Activated CD8-positive, alpha-beta memory T cell treated with anti-CD3 and anti-CD28 coated beads, Interleukin-2, amount 10 ng/mL, durations not matched to agents 7 days and 5 days (primary cell): Measurements from ENCODE around the gene CCDC106. TPM values are rescaled to one million over a fixed set of nuclear protein-coding genes. Genes with fewer than 3 reads are reported as not detected.

Experiments used
- ATAC-seq: fragments of 150-1000 bp; cut with Tn5 transposase; one replicate; pipeline ENCODE4 v1.10.0; 2021; ENCODE audit warnings: moderate library complexity
- CTCF ChIA-PET: fragments of 350-600 bp; sonication (Branson Sonifier 250); formaldehyde crosslinking; loops from one replicate; lab custom pipeline; 2021; ENCODE audit warnings: antibody characterized with exemption; lab: Charles Lee
- DNase-seq: peaks from one replicate; pipeline ENCODE4 v3.0.0-alpha.2; 2020
- H3K27ac Mint-ChIP-seq: one replicate; pipeline ENCODE4 v1.8.0; 2021; ENCODE audit warnings: mild to moderate bottlenecking, mixed read lengths
- H3K27me3 Mint-ChIP-seq: one replicate; pipeline ENCODE4 v1.8.0; 2021; ENCODE audit warnings: mixed read lengths
- H3K36me3 Mint-ChIP-seq: one replicate; pipeline ENCODE4 v1.8.0; 2021; ENCODE audit warnings: mild to moderate bottlenecking, mixed read lengths
- H3K4me1 Mint-ChIP-seq: one replicate; pipeline ENCODE4 v1.8.0; 2021; ENCODE audit warnings: mixed read lengths
- H3K4me3 Mint-ChIP-seq: one replicate; pipeline ENCODE4 v1.8.0; 2021; ENCODE audit warnings: mild to moderate bottlenecking, moderate library complexity, mixed read lengths
- H3K9me3 Mint-ChIP-seq: one replicate; pipeline ENCODE4 v1.8.0; 2022; ENCODE audit warnings: low read depth, mixed read lengths
- total RNA-seq, 2 experiments: library from RNA; stranded (reverse); gene quantifications; one replicate each; pipeline ENCODE4 v1.2.3, GENCODE V29; 2021

Gene CCDC106
- total RNA-seq, 2 experiments from 2014 or later = 5.9 TPM

DNA sequence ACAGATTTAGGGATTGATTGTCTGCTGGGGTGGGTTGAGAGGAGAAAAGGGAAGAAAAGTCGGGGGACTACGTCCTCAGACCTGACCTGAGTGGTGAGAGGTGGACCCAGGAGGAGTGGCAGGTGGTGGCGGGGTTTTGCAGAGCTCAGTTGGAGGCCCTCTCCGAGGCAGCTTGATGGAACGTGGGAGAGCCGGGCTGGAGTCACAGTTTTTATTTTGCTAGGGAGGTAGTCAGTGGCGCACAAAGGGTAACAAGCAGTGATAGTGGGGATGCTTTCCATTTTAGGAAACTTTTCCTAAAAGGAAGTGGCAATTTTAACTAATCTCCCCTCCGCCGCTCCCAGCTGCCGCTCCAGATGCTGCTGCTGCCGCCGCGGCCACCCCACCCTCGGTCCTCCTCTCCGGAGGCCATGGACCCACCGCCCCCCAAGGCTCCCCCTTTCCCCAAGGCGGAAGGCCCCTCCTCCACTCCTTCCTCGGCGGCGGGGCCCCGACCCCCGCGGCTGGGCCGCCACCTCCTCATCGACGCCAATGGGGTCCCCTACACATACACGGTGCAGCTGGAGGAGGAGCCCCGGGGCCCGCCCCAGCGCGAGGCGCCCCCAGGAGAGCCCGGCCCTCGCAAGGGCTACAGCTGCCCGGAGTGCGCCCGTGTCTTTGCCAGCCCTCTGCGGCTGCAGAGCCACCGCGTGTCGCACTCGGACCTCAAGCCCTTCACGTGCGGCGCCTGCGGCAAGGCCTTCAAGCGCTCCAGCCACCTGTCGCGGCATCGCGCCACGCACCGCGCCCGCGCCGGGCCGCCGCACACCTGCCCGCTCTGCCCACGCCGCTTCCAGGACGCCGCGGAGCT lies 5.6 kb upstream of the CCDC106 start:
- Mint-ChIP-seq H3K36me3 (peaks cover 16% of the 10 kb centered on the region), H3K4me1 (peaks cover 55% of the 10 kb centered on the region), H3K4me3 (peak overlapping the region; percentile 87), H3K27ac (peak overlapping the region; percentile 95), H3K27me3 (no peaks in the 10 kb centered on the region), H3K9me3 (no peaks in the 10 kb centered on the region)
- DNase-seq (peak; percentile 61), ATAC-seq (peak; percentile 22)
- CTCF ChIA-PET = interaction anchor here (1.0 to 4.1 kb wide), 7 partner anchors 10 to 139 kb away, joined by 3 to 41 read pairs (median 4); partner anchors contain the start of genes FIZ1, U2AF2, ZNF524 and ZNF865

DNA sequence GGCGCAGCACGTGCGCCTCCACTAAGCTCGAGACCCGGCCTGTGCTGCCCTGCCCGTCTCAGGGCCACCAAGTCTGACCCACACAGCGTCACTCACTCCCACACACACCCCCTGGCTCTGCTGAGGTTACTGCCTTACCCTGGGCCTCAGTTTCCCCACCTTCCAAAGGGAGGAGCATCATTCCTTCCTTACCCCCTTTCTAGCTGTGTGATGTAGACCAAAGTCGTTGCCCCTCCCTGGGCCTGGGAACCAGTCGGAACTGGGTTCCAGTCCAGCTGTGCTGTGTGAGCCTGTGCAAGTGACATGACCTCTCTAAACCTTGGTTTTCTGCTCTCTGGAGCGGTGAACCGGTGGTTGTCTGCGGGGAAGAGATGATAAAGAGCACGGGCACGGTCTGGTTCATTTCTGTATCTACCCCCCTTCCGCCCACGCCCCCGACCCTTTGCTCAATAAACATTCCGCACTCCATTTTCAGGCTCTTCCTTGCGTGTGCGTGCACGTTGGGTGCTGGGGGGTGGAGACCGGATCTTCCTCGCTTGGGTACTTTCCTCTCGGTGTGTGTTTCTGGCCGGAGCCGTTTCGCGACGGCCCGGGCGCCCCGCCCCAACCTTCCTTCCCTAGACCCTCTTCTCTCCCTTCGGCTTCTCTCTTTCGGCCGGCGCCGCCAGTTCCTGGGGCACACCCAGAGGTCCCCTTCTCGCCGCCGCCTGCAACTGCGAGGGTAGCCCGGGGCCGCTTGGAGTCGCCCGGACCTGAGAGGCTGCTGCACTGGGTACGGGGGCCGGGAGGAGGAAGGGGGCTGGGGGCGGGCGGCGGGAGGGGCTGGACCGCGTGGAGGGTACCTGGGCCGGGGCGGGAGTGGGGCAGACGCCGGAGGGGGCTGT lies 4.8 kb upstream of the CCDC106 start, which contains the start of gene ZNF581:
Gene ZNF581, plus strand, starts transcription at position 647 of the 884 bp plus-strand sequence. CDS start 923 bp downstream, outside the sequence.
- peak within 1 kb of the TSS; percentile 87 for H3K4me3 Mint-ChIP-seq
- CTCF ChIA-PET = interaction anchor here (1.3 to 4.1 kb wide), 6 partner anchors 10 to 140 kb away, joined by 3 to 41 read pairs (median 4); partner anchors contain the start of genes FIZ1, U2AF2, ZNF524 and ZNF865
- H3K4me1 Mint-ChIP-seq = peaks cover 50% of the 10 kb centered on the region
- peaks cover 12% of the 10 kb centered on the region for H3K36me3 Mint-ChIP-seq
- peak; percentile 85 for DNase-seq
- peak within 1 kb of the TSS; percentile 95 for H3K27ac Mint-ChIP-seq
- H3K9me3 Mint-ChIP-seq = no peaks in the 10 kb centered on the region
- H3K27me3 Mint-ChIP-seq = no peaks in the 10 kb centered on the region
- ATAC-seq = peak; percentile 66

GRCh38 chr19:55643887-55644176 lies 4.2 kb upstream of the CCDC106 start:
- ATAC-seq = no peak
- no peaks in the 10 kb centered on the region for H3K27me3 Mint-ChIP-seq
- peak overlapping the region; percentile 87 for H3K4me3 Mint-ChIP-seq
- peaks cover 9% of the 10 kb centered on the region for H3K36me3 Mint-ChIP-seq
- H3K9me3 Mint-ChIP-seq = no peaks in the 10 kb centered on the region
- DNase-seq = no peak
- CTCF ChIA-PET = interaction anchor here (2.6 to 4.1 kb wide), 2 partner anchors 10 to 11 kb away, joined by 21 to 41 read pairs; partner anchors contain the start of gene U2AF2
- H3K27ac Mint-ChIP-seq = peak overlapping the region; percentile 95
- H3K4me1 Mint-ChIP-seq = peaks cover 50% of the 10 kb centered on the region

- DNase-seq (no peak), ATAC-seq (no peak)
- peak overlapping the region; percentile 95 for H3K27ac Mint-ChIP-seq
- CTCF ChIA-PET = interaction anchor here (2.6 to 4.1 kb wide), 2 partner anchors 9 to 12 kb away, joined by 21 to 41 read pairs; partner anchors contain the start of gene U2AF2
- H3K9me3 Mint-ChIP-seq = no peaks in the 10 kb centered on the region
- peaks cover 47% of the 10 kb centered on the region for H3K4me1 Mint-ChIP-seq
- no peaks in the 10 kb centered on the region for H3K27me3 Mint-ChIP-seq
- H3K36me3 Mint-ChIP-seq = peaks cover 6% of the 10 kb centered on the region
- H3K4me3 Mint-ChIP-seq = peak overlapping the region; percentile 87
Observed at GRCh38 chr19:55644191-55644833, 3.7 kb upstream of the CCDC106 start.

GRCh38 chr19:55644842-55645511 lies 3.0 kb upstream of the CCDC106 start:
- DNase-seq (no peak), ATAC-seq (no peak)
- peaks cover 48% of the 10 kb centered on the region for H3K4me1 Mint-ChIP-seq
- no peaks in the 10 kb centered on the region for H3K27me3 Mint-ChIP-seq
- CTCF ChIA-PET = interaction anchor here (0.6 to 5.5 kb wide), 3 partner anchors 9 to 20 kb away, joined by 4 to 74 read pairs (median 41); partner anchors contain the start of gene U2AF2
- H3K4me3 Mint-ChIP-seq = peak overlapping the region; percentile 87
- peak overlapping the region; percentile 95 for H3K27ac Mint-ChIP-seq
- H3K36me3 Mint-ChIP-seq = peaks cover 6% of the 10 kb centered on the region
- no peaks in the 10 kb centered on the region for H3K9me3 Mint-ChIP-seq

- H3K9me3 Mint-ChIP-seq = no peaks in the 10 kb centered on the region
- ATAC-seq (no peak), DNase-seq (no peak)
- H3K27ac Mint-ChIP-seq = peak overlapping the region; percentile 57
- CTCF ChIA-PET = interaction anchor here (0.6 to 5.5 kb wide), 3 partner anchors 8 to 20 kb away, joined by 4 to 74 read pairs (median 41); partner anchors contain the start of gene U2AF2
- H3K36me3 Mint-ChIP-seq = peaks cover 6% of the 10 kb centered on the region
- peak overlapping the region; percentile 18 for H3K4me3 Mint-ChIP-seq
- peaks cover 42% of the 10 kb centered on the region for H3K4me1 Mint-ChIP-seq
- no peaks in the 10 kb centered on the region for H3K27me3 Mint-ChIP-seq
Observed at GRCh38 chr19:55645512-55645881, 2.5 kb upstream of the CCDC106 start.

DNA sequence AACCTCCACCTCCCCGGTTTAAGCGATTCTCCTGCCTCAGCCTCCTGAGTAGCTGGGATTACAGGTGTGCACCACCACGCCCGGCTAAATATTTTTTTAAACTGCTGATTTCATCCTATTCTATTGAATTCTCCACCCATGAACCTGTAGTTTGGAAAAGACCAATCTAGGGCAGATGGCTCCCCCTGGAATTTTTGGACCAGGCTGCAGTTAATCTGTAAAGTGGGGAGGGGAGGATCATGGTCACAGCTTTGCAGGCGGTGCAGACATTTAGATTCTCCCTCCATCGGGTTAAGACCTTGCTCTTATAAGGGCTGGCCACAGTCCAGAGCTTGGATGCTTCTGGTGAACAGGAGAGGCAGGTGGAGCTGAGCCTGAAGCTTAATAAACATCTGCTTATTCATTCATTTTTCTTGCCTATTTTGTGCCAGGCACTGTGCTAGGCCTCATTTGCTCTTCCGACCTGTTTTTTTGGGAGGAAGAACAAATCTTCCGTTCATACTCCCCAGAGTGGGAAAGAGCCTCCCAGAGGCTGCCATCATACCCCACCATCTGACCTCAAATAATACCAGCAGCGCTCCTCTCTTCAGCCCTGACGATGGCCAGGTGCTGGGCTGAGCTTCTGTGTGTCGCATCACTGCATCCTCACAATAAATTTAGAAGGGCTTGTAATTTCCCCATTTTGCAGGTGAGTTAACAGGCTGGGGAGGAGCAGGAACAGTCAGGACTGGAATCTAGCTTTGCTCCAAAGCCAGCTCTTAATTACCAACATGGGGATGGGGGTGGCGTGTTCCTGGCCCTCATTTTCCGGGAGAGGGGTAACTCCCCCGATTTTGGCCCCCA lies 902 bp upstream of the CCDC106 start:
- peak overlapping the region; percentile 75 for H3K27ac Mint-ChIP-seq
- peak overlapping the region; percentile 71 for H3K4me3 Mint-ChIP-seq
- no peaks in the 10 kb centered on the region for H3K9me3 Mint-ChIP-seq
- ATAC-seq = no peak
- CTCF ChIA-PET = interaction anchor here (1.2 to 5.5 kb wide), 4 partner anchors 13 to 143 kb away, joined by 3 to 74 read pairs (median 4); partner anchors contain the start of gene FIZ1
- H3K27me3 Mint-ChIP-seq = no peaks in the 10 kb centered on the region
- H3K4me1 Mint-ChIP-seq = peaks cover 37% of the 10 kb centered on the region
- no peak for DNase-seq
- H3K36me3 Mint-ChIP-seq = peaks cover 7% of the 10 kb centered on the region

DNA sequence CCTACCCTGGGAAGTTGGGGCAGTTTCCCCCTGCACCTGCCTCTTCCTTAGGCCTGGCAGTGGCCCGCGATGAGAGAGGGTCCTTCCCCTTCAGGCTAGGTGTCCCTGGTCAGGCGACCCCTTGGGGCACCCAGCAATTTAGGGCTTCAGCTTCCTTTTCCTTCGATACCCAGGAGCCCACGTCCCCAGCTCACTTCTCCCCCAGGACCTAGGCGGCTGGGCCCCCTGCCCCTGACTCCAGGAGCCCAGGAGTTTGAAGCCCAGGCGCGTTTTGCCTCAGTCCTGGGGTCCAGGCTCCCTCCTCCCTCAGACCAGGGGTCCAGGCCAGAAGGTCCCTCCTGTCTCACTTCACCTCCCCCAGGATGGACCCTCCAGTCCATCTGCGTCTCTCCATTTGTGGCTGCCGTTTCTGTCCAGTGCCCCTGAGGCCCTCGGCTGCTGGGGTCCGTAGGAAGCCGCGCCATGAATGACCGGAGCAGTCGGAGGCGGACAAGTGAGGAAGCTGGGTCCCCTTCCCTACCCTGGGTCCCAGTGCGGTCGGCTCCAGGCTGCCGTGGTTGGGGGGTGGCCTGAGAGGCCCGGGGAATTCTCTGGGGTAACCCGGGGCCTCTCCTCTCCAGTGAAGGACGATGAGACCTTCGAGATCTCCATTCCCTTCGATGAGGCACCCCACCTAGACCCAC lies 714 bp downstream of the CCDC106 start:
- Mint-ChIP-seq H3K4me1 (peaks cover 30% of the 10 kb centered on the region), H3K27me3 (no peaks in the 10 kb centered on the region), H3K36me3 (peaks cover 8% of the 10 kb centered on the region), H3K27ac (peak overlapping the region; percentile 52), H3K9me3 (no peaks in the 10 kb centered on the region), H3K4me3 (peak overlapping the region; percentile 63)
- ATAC-seq = no peak
- CTCF ChIA-PET = interaction anchor here (1.1 to 5.5 kb wide), 4 partner anchors 9 to 508 kb away, joined by 3 to 74 read pairs (median 4); no protein-coding TSS in a partner anchor
- DNase-seq = no peak

DNA sequence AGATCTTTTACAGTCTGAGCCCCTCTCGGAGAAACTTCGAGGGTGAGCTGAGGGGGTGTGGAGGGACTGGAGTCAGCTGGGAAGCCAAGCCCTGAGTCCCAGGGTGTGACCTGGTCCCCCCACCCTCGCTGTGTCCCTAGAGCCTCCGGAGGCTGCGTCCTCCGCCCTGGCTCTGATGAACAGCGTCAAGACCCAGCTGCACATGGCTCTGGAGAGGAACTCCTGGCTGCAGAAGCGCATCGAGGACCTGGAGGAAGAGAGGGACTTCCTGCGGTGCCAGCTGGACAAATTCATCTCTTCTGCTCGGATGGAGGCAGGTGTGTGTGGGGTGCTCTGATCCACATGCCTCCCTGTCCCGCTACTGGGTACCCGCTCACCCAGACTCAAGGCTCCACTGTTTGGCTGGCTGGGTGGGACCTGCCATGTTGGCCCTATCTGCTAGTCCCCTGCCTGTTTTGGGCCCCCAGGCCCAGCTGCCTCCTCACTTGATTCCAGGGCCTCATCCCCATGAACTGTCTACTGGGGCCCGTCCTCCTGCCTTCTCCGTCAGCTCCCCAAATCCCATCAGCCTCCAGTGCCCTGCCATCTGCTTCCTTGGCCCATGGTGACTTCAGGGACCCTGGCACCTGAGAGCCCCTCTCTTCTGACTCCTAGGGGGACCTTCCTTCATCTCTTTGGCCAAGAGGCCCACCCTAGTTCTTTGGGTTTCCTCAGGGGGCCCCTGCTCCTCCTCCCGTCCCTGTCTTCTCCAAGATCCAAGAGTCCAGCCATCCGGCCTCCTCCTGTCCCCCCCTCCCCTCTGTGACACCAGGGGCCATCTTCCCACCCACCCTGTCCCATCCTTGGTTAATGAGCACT lies 1.5 kb downstream of the CCDC106 start:
- no peak overlapping the region for H3K27ac Mint-ChIP-seq
- CTCF ChIA-PET = interaction anchor here (1.1 to 5.5 kb wide), 4 partner anchors 10 to 509 kb away, joined by 3 to 74 read pairs (median 4); no protein-coding TSS in a partner anchor
- H3K4me3 Mint-ChIP-seq = peak overlapping the region; percentile 63
- peaks cover 26% of the 10 kb centered on the region for H3K4me1 Mint-ChIP-seq
- DNase-seq (no peak), ATAC-seq (no peak)
- no peaks in the 10 kb centered on the region for H3K9me3 Mint-ChIP-seq
- H3K27me3 Mint-ChIP-seq = no peaks in the 10 kb centered on the region
- peaks cover 8% of the 10 kb centered on the region for H3K36me3 Mint-ChIP-seq

DNA sequence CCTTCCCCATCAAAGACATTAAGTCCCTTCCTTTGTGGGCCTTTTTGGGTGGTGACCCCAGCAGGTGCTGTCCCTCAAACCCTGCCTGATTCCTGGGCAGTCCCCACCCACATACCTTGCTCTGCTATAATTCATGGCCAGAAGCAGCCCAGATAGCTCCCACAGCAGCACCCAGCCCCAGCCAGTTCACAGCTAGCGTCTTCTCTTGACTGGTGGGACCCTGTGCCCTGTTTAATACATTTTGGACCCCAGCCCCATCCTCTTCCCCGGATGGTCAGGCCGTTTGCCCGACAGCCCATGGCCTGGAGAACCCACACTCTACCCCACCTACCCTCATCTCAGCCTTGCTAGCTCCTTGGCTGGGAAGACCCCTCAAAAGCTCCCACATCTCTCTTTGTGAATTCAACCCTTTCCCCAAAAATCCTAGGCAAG lies 2.1 kb downstream of the CCDC106 start:
- peaks cover 8% of the 10 kb centered on the region for H3K36me3 Mint-ChIP-seq
- DNase-seq (no peak), ATAC-seq (no peak)
- H3K27me3 Mint-ChIP-seq = no peaks in the 10 kb centered on the region
- H3K4me1 Mint-ChIP-seq = peaks cover 21% of the 10 kb centered on the region
- no peak overlapping the region for H3K4me3 Mint-ChIP-seq
- H3K9me3 Mint-ChIP-seq = no peaks in the 10 kb centered on the region
- H3K27ac Mint-ChIP-seq = no peak overlapping the region
- CTCF ChIA-PET = interaction anchor here (1.3 to 5.5 kb wide), 2 partner anchors 16 to 509 kb away, joined by 4 to 74 read pairs; no protein-coding TSS in a partner anchor
